GM19468 (cell line): ENCODE measurements around the gene RCOR1.
"Not testable (repeated sequence)": the region's sequence is repeated elsewhere in the genome, so short reads cannot be mapped to it uniquely, and the experiment has no call there.

Experiments used
- ATAC-seq: cut with Tn5 transposase; IDR thresholded peaks from one replicate; pipeline ENCODE4 v1.9.1; 2021; ENCODE audit warnings: mild to moderate bottlenecking, moderate library complexity, moderate number of reproducible peaks; ENCODE audit not compliant: unreplicated experiment; ENCODE audit errors: extremely low read depth

RCOR1 gene

GRCh38 chr14:102591944-102592762 is at the start of gene RCOR1:
RCOR1 (plus strand) TSS chr14:102592649; CDS start chr14:102592887, 238 bp downstream.
- peak; percentile 67 for ATAC-seq

GRCh38 chr14:102544046-102544746 is 48.3 kb upstream of the RCOR1 start:
- no peak for ATAC-seq

- no peak for ATAC-seq
These were observed 47.5 kb upstream of the RCOR1 start for GRCh38 chr14:102544747-102545460.

- no peak for ATAC-seq
These were observed 46.8 kb upstream of the RCOR1 start for GRCh38 chr14:102545461-102546265.

- no peak for ATAC-seq
These were observed 43.7 kb upstream of the RCOR1 start for GRCh38 chr14:102548616-102549240.

GRCh38 chr14:102550927-102551401 is 41.5 kb upstream of the RCOR1 start:
- ATAC-seq = not testable (repeated sequence)

GRCh38 chr14:102551995-102552705 is 40.3 kb upstream of the RCOR1 start:
- ATAC-seq = no peak

- no peak for ATAC-seq
These were observed 37.3 kb upstream of the RCOR1 start for GRCh38 chr14:102554821-102555819.

- no peak for ATAC-seq
These were observed 36.3 kb upstream of the RCOR1 start for GRCh38 chr14:102556098-102556677.

GRCh38 chr14:102557434-102558226 is 34.8 kb upstream of the RCOR1 start:
- no peak for ATAC-seq

GRCh38 chr14:102558556-102558955 is 33.9 kb upstream of the RCOR1 start:
- no peak for ATAC-seq

- ATAC-seq = no peak
These were observed 31.8 kb upstream of the RCOR1 start for GRCh38 chr14:102560458-102561261.

GRCh38 chr14:102565331-102565887 is 27.0 kb upstream of the RCOR1 start:
- no peak for ATAC-seq

GRCh38 chr14:102565959-102566358 is 26.5 kb upstream of the RCOR1 start:
- ATAC-seq = no peak

GRCh38 chr14:102568115-102568614 is 24.3 kb upstream of the RCOR1 start:
- ATAC-seq = no peak
